NCI-H524 (cell line): ENCODE data around the gene RGR.

Experiments used
- DNase-seq, 2 experiments: peaks; one replicate each; lab custom pipeline; 2025; lab: John Stamatoyannopoulos, UW

The RGR gene

DNA sequence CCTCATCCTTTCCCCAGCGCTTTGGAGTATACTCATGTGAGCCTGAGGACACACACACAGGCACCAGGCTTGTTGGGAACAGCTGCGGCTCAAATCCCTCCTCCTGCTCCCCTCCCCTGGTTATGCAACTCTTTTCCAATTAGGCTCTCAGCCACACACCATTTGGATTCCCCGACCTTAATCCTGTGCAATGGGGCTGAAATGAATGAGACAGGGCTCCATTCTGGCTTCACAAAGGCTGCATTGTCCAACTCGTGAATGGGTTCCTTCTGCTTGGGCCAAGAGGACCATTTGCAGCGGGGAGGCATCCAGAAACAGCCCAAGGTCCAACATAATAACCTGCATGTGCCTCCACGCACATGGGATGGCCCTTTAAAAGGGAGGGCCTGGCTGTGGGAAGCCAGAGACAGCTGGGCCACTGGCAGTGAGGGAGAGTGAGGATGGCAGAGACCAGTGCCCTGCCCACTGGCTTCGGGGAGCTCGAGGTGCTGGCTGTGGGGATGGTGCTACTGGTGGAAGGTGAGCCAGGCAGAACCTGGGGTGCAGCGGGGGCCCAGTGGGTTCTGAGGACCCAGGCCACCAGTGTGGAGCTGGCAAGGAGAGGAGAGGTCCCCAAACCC is at the start of gene RGR:
Gene RGR (plus strand): TSS at position 403 of the 620 bp plus-strand sequence. CDS start 38 bp downstream, at position 441.
- DNase-seq = peak; percentile 42 to 83

DNA sequence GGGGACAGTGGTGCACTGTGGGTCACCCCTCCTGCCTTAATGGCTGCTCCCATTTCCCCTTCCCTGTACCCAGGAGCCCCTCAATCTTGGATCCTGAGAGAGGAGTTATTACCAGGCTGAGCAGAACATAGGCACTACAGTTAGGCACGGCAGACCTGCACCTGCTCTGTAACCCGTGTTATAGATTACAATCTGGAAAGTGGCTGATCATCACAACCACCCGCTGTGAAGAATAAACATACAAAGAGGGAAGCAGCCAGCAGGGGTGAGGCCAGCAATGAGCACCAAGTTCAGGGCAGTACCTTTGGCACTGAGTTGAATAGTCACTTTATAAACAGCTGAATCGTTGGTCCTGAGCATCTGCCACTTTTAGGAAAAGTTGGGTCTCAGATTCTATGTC is 48.8 kb upstream of the RGR start:
- peak in 1 of 2 experiments; percentile 35 for DNase-seq

DNA sequence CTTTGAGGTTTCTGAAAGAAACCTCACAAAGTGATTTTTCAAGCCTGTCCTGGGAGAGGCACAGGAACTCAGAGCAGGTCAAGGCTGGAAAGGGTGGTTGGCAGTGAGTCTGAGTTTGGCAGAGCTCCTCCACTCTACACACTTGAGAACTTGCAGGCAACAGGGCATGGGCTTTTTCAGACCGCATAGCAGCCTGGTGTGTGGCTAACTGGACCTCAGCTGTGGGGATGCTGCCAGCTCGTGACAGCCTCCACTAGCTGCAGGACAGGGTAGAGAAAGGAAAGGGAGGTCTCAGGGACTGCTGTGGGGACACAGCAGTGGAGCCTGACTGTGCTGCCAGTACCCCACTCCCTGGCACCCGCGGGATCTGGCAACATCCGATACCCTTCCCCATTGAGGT is 47.9 kb upstream of the RGR start:
- DNase-seq = no peak

DNA sequence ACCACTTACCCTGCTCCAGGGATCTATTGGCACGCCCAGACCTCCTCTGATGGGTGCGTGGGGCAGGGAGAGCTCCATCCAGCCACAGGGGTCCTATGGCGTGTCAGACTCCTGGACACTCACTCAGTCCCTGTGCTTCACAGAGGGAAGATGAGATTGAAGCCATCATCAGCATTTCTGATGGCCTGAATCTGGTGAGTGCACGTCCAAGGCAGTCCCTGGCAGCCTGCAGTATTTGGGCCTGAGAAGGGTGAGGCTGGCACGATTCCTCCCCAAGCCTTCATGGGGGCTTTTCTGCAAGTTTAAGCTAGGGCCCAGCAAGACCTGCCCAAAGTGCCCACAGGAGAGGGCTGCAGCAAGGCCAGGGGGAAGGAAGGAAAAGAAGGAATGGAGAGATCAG is 47.2 kb upstream of the RGR start:
- no peak for DNase-seq

DNA sequence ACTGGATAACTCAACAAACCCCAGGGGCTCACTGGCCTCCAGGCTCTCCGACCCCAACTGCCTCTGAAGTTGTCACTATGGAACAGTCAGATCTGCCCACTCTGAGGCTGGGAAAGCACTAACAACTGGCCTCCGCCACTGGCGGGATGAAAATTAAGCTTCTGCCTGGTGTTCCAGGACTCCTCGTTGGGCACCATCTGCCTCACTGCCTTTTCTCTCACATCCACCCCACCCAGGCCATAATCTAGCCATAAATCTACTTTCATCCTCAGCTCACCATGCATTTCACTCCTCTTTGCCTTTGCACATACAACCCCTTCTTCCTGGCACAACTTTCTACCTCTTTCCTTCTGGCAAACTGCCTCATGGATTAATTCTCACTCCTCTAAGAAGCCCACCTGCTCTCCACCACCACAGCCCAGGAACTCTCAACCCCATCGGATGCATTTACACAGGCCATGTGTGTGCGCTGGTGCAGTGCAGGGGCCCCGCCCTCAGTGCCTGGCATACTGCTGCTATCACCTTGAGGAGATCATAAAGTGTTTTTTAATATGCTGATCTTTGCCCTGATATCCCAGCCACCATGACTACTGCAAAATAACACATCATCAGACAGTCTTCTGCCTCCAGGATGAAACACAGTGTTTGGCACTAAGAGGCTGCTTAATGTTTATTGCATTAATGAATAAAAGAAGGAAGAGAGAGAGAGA is 46.5 kb upstream of the RGR start:
- peak in 1 of 2 experiments; percentile 51 for DNase-seq

- no peak for DNase-seq
Observed at GRCh38 chr10:84200537-84201243, 44.2 kb upstream of the RGR start.

DNA sequence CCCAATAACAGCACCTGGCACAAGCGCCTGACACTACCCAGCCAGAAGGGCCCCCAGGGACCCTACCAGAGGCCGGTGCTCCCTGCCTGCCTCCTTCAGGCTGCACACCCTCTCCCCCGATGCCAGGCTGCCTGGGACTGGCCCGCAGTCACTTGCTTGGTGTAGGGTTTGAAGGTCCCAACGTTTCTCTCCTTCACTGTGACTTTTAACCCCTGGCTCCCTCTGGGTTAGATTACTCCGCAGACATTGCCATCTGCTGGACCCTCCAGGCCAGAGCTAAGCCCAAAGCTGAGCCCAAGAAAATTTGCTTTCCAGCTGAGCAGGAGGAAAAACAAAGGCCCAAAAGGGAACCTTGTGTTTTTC is 43.6 kb upstream of the RGR start:
- no peak for DNase-seq

- DNase-seq = no peak
Observed at GRCh38 chr10:84201682-84202081, 43.2 kb upstream of the RGR start.

DNA sequence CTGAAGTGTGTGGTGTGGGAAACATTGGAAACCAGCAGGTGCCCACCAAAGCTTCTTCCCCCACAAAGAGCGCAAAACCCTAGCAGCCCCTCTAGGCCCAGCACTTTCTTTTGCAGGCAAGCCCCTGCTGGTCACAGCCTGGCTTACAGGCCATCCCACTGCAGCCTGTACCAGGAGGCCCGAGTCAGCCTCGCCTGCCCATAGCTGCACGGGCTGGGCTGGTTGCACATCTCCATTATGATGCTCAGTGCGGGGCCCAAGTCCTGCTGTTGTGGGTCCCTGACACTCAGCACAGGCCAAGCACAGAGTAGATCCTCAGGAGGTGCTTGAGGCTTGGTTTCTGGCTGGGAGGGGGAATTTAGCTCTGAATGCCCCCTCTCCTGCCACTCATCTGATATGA is 42.5 kb upstream of the RGR start:
- DNase-seq = no peak

GRCh38 chr10:84204122-84204521 is 40.7 kb upstream of the RGR start:
- no peak for DNase-seq

DNA sequence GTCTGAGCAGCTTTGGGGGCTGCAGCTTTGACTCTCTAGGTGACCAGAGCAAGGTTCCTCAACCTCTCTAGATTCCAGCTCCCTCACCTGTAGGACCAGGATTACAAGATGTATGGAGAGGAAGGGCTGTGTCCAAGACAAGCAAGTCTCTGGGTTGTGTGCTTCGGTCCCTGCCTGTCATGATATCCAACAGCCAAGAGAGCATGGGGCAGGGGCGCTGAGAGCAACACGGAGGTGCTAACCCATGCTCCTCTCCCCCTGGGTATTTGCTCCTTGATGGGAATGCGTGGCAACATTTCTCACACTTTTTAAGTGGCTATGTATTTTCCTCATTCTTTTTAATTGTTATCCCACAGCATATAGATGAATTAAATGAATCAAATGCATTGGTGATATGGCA is 40.2 kb upstream of the RGR start:
- no peak for DNase-seq

- DNase-seq = peak in 1 of 2 experiments; percentile 53
Observed at GRCh38 chr10:84205049-84205852, 39.6 kb upstream of the RGR start.

DNA sequence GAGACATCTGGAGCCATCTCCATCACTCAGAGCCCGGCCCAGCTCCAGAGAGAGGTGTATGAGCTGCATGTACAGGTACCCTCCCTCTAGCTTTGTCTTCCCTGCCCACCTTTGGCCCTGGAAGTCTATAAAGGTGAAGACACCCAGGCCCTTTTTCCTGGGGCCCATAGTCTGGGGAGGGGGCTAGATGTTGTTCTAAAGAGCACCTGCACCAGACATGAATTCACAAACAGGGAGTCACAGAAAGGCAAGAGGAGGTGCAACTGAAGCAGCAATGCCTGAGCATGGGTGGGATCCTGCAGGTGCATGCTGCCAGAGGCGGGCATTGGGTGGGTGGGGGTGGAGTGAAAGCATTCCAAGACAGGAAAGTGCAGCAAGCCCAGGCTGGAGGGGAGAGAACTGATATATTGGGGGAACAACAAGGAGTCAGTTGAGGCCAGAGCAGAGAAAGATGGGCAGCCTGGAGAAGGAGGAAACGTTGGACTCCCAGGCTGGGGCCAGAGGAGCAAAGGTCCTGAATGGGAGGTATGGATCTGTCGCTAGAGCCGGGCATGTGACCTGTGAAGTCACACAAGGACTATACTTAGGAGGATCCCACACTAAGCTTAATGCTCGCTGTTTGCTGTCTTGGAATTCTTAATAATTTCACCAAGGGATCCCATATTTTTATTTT is 38.9 kb upstream of the RGR start:
- no peak for DNase-seq

DNA sequence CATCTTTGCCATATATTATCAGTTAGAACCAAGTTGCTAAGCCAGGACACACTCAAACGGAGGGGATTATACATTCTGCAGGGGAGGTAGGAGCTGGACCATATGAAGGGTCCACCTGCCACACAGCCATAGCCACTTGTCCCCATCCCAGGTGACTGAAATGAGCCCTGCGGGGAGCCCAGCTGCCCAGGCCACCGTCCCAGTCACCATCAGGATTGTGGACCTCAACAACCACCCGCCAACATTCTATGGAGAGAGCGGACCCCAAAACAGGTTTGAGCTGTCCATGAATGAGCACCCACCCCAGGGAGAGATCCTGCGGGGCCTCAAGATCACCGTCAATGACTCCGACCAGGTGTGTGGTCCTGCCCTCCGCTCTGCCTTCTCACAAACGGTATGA is 36.8 kb upstream of the RGR start:
- no peak for DNase-seq

- DNase-seq = no peak
Observed at GRCh38 chr10:84211566-84211965, 33.3 kb upstream of the RGR start.

DNA sequence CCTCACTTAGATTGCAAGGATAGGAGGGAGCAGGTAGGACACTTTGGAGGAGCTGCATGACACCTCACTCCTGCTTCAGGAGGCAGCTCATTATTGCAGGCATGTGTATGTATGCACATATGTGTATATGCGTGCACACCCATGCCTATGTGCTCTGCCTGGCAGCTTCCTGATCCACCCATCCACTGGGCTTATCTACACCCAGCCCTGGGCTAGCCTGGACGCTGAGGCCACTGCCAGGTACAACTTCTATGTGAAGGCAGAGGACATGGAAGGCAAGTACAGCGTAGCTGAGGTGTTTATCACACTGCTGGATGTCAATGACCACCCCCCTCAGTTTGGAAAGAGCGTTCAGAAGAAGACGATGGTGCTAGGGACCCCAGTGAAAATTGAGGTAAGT is 32.8 kb upstream of the RGR start:
- DNase-seq = no peak

- DNase-seq = no peak
Observed at GRCh38 chr10:84213076-84213475, 31.8 kb upstream of the RGR start.

GRCh38 chr10:84214046-84214572 is 30.7 kb upstream of the RGR start:
- no peak for DNase-seq

- no peak for DNase-seq
Observed at GRCh38 chr10:84214612-84215235, 30.1 kb upstream of the RGR start.

DNA sequence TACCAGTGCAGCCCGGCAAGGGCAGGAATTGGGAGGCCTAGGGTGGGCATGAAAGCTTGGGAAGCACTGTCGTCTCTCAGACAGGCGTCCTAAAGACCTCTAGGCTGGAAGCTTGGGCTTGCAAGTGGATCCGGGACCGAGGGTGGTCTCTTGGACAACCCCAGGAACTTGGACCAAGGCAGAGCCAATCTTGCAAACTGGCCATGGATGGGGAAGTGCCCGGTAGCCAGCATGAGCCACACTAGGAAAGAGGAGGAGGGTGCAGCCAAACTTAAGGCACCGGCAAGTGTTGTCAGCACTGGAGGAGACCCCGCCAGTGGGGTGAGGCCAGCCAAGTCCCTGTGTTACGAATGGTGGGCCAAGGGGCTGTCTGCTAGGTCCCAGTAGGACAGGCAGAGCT is 28.0 kb upstream of the RGR start:
- DNase-seq = no peak

- no peak for DNase-seq
Observed at GRCh38 chr10:84217746-84218145, 27.1 kb upstream of the RGR start.
